Measurements from ENCODE around the gene PSMA1. TPM values are rescaled to one million over a fixed set of nuclear protein-coding genes. Genes with fewer than 3 reads are reported as not detected.
A peak's percentile ranks its signal among the peaks of the same experiment; 100 is the strongest.
"Not testable (repeated sequence)": the region's sequence is repeated elsewhere in the genome, so short reads cannot be mapped to it uniquely, and the experiment has no call there.

Gene PSMA1
- polyA plus RNA-seq (ENCODE audit: insufficient read length in 3 of 3) = 100 to 1,000 TPM; 185 to 201 (median 186) TPM

DNA sequence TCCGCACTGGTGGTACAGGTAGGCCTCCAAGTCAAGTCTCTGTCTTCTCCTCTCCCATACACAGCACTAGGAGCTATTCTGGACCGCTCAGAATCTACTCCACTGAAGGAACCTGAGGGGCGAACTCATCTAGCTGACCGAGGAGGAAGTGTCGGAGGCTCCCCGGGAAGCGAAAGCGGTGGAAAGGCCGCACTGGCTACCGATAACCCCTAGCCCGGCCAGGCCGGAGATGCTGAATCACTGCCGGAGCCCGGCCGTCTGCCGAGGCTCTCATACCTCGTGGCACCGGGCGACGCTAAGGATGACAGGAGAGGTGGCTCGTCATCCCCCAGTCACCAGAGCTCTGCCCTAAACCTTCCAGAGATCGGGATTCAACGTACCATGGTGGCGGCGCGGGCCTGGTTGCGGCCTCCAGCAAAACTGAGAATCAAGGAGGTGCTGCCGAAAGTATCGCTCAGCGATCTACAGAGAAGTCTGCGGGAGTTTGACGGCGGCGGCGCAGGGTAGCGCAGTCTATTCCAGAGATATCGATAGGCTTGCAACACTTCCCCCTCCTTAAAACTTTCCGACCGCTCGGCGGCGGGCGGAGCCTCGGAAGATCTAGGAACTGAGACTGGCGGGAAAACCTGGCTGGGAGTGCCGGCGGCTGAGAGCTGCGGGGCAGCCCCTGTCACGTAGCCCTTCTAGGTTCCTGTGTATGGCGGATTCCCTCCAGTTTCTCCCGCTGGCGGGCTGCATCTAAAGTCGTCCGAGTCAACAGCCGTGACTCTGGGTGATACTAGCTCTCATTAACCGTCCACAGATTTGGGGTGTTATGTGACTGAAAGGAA, at the start of gene PSMA1:
Gene PSMA1 (minus strand): TSS at position 470 of the 830 bp plus-strand sequence. CDS start 87 bp downstream, at position 383.
- DNase-seq (ENCODE audit: low read depth in 3 of 3, low spot score in 2 of 3) = peak; percentile 82 to 89 (median 83)

DNA sequence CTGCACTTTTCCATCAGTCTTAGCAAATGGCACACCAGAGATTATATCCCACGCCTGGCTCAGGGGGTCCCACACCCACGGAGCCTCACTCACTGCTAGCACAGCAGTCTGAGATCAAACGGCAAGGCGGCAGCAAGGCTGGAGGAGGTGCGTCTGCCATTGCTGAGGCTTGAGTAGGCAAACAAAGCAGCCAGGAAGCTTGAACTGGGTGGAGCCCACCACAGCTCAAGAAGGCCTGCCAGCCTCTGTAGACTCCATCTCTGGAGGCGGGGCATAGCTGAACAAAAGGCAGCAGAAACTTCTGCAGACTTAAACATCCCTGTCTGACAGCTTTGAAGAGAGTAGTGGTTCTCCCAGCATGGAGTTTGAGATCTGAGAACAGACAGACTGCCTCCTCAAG, 49.3 kb upstream of the PSMA1 start:
- not testable (repeated sequence) for DNase-seq (ENCODE audit: low read depth in 3 of 3, low spot score in 2 of 3)

DNA sequence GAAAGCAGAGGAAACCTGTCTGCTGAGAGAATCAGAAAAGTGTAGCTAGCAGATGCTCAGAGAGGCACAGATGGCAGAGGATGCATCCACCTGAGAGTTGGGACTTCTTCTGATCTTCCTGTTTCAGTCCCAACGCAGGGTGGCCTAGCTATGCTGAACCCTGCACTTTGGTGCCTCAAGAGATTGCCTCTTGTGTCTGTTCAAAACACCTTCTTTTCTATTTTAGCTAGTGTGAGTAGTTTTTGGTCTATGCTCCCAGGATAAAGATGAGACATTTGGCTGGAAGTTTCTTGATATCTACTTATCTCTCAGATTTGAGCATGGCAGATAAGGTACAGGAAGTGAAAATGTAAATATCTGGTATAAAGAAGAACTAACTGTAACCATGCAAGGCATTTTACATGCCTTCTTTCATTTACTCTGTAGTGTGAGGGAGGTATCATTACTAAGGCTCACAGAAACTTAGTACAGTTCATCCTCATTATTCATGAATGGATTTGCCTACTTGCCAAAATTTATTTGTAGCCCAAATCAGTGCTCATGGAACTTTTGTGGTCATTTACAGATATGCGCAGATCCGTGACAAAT, 47.0 kb upstream of the PSMA1 start:
- no peak for DNase-seq (ENCODE audit: low read depth in 3 of 3, low spot score in 2 of 3)

DNA sequence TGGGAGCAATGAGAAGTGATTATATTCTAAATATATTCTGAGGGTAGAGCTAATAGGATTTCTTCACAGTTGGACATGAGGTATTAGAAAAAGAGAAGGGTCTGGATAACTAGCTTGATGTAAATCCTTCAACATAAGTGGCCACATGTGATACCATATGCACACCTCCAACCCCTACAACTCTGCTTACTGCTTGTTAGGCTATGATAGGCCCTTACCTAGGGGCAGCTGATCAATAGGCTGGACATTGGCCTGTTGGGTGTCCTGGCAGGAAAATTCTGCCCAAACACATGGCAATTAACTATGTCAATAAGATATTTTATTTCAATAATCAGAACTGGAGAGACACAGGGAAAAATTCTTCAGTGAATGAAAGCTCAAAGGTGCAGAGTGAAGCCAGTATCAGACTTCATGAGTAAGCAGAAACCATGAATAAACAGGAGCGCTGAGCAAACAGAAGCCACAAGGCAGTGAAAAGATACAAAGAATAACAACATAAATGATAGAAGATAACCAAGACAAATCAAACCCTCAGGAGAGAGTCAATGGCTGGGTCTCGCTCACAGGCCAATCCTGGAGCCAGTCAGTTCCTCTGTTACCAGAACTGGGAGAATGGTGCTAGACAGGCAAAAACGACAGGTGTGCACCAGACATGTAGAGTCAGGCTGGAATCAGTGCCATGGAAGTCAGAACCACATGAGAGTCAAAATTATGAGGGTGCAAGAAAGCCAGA, 46.3 kb upstream of the PSMA1 start:
- DNase-seq (ENCODE audit: low read depth in 3 of 3, low spot score in 2 of 3) = no peak

DNA sequence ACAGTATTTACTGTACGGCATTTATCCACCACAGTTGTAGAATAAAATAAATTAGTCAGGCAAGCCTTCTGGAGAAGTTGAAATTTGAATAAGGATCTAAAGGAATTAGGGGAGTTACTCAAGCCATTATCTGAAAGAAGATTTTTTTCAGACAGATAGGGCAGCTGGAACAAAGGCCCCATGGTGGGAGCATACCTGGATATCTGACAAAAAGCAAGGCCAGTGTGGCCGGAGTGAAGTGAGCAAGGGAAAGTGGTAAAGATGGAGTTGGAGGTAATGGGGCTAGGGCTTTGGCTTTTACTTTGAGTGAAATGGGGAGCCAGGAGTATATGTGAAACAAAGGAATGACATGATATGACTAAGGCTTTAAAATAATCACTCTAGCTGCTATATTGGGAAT, 45.7 kb upstream of the PSMA1 start:
- DNase-seq (ENCODE audit: low read depth in 3 of 3, low spot score in 2 of 3) = no peak

DNA sequence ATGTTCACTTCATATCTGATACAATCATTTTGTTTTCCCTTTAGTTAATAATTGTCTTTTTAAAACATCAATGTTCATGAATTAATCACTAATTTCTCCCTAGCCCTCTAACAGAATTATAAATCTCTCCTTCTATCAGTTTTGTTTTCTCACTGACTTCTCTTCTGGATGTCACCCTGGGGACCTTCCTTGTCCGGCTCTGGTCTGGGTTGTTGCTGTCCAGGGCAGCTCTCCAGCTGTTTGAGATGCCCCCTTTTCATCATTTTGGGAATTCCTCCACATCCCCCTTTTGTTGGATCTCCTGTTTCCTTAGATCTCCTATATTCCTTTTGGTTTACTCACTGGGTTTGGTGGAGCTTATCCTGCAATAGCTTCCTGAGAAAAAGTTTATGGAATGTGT, 35.6 kb upstream of the PSMA1 start:
- DNase-seq (ENCODE audit: low read depth in 3 of 3, low spot score in 2 of 3) = no peak

DNA sequence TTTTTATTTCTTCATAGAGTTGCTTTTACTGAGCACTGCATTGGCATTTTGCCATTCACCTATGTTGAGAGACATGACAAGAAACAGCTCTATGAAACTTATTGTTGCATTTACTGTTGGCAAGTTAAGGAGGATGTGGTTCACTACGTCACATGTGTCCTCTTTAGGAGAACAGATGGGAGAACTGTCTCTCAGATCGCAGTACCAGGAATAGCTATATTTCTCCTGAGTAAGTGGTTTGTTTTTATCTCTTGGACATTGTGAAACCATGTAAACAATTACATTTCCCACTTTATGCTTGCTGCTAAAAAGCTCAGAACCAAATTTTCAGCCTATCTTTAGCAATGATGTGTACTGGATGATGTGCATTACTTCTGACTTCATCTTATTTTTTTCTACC, 34.8 kb upstream of the PSMA1 start:
- no peak for DNase-seq (ENCODE audit: low read depth in 3 of 3, low spot score in 2 of 3)

DNA sequence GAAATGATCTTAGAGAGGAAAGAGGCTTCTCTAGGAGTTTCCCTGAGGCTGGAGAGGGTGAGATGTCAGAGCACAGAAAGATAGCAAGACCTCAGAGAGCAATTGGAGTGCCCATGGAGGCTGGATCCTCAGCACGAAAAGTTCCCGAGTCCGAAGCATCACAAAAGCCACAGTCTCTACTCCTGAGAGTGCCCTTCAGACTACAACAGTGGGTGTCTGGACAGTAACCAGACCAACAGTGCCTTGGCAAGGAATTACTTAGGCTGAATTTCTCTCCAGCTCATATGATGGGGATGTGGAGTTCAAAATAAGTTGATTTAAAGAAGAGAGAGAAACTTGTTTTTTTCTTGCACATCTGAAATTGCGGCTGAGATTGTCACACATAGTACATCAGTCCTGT, 31.9 kb upstream of the PSMA1 start:
- no peak for DNase-seq (ENCODE audit: low read depth in 3 of 3, low spot score in 2 of 3)

DNA sequence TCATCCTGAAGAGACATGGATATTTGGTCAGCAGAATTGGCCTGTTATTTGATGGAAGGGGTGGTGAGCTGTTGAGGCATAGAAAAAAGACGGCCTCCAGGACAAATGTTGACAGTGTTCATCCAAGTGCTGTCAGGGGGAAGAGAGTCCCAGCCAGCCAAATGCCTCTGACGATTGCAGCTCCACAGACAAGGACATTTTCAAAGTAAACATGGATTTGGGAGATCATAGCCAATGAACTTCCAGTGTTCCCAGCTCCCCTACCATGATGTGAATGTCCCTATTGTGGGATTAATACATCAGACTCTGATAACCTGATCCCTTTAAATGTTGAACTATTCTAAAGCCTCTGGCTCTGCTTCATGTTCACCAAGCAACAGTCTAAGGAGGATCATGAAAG, 31.2 kb upstream of the PSMA1 start:
- no peak for DNase-seq (ENCODE audit: low read depth in 3 of 3, low spot score in 2 of 3)

DNA sequence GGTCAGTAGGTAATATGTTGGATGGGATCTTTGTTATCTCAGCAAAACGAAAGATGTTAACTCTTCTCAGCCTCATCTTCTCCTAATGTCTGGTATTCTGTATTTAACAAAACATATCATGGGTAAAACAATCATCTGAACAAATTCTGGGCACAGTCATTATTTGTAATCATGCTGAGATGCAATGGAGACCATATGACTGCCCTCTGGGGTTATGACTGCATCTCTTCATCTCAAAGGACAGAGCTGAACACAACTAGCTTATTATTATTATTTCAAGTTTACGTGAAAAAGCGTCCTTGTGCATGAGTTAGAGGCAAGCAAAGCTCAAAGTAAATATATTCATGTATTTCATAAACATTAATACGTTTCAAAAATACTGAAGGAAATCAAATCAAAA, 29.7 kb upstream of the PSMA1 start:
- no peak for DNase-seq (ENCODE audit: low read depth in 3 of 3, low spot score in 2 of 3)

DNA sequence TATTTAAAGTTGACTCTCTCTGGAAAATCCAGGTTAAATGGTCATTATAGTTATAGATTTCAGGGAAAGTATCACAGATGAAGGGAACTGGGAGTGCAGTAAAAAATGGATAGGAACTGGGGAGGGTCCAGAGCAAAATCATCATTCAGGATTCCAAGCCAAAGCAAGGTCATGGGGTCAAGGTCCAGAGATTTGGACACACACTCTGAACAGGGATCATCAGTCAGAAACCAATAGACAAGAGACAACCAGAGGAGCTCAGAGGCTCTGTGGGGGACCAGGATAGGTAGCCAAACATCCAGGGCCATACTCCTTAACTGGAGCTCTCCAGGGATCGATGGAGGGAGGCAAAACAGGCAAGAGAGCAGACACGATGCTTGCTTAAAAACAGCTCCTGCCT, 27.3 kb upstream of the PSMA1 start:
- DNase-seq (ENCODE audit: low read depth in 3 of 3, low spot score in 2 of 3) = no peak

DNA sequence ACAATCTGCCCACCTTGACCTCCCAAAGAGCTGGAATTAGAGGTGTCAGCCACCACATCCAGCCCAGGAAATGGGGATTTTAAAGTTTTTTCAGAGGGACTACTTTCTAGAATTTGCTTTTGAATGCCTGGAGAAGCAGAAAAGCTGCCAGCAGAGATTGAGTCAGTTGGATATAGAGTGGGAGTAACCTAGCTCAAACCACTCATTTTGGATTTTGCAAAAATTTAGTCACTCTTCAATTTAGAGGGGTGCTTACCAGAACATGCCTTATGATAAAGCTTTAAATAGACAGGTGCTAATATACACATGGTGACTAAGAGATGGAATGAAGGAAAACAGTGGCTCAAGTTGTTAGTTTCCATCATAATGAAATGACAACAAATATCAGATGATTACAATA, 26.5 kb upstream of the PSMA1 start:
- DNase-seq (ENCODE audit: low read depth in 3 of 3, low spot score in 2 of 3) = no peak

DNA sequence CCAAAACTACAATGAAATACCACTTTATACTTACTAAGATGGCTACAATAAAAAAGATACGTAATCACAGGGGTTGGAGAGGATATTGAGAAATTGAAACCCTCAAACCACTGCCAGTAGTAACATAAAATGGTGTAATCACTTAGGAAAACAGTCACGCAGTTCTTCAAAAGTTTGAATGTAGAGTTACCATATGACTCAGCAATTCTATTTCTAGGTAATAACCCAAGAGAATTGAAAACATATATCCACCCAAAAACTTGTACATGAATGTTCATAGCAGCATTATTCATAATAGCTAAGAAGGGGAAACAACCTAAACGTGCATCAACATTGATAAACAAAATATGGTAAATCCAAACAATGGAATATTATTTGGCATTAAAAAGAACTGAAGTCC, 24.4 kb upstream of the PSMA1 start:
- DNase-seq (ENCODE audit: low read depth in 3 of 3, low spot score in 2 of 3) = no peak

DNA sequence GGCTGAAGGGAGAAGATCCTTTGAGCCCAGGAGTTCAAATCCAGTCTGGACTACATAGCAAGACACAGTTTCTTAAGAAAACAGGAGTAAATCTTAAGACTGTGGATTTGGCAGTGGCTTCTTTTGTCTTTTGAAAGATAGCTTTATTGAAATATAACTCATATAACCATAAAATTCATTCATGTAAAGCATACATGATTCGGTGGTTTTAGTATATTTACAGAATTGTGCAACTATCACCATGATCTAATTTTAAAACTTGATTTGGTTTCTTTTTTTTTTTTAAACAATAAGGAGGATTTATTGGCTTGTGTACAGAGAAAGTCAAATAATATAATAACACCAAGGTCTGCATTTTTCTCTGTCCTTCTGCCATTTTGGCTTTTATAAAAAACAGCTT, 23.1 kb upstream of the PSMA1 start:
- DNase-seq (ENCODE audit: low read depth in 3 of 3, low spot score in 2 of 3) = no peak

DNA sequence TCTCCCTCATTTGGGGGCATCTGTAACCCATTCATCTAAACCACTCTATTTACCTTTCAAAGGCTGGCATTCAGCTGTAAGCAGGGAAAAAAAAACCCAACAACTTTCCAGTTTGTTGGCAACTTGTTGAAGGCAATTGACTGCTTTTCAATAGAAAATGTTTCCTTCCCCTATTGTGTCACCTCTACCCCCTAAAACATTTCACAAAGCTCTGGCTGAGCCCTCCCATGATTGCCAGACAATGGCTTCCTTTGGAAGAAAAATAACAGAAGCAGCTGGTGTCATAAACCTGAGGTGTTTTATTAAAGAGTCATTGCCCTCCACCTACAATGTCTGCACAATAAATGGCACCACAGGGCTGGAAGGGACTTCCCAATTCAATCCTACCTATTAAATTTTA, 22.1 kb upstream of the PSMA1 start:
- DNase-seq (ENCODE audit: low read depth in 3 of 3, low spot score in 2 of 3) = no peak

DNA sequence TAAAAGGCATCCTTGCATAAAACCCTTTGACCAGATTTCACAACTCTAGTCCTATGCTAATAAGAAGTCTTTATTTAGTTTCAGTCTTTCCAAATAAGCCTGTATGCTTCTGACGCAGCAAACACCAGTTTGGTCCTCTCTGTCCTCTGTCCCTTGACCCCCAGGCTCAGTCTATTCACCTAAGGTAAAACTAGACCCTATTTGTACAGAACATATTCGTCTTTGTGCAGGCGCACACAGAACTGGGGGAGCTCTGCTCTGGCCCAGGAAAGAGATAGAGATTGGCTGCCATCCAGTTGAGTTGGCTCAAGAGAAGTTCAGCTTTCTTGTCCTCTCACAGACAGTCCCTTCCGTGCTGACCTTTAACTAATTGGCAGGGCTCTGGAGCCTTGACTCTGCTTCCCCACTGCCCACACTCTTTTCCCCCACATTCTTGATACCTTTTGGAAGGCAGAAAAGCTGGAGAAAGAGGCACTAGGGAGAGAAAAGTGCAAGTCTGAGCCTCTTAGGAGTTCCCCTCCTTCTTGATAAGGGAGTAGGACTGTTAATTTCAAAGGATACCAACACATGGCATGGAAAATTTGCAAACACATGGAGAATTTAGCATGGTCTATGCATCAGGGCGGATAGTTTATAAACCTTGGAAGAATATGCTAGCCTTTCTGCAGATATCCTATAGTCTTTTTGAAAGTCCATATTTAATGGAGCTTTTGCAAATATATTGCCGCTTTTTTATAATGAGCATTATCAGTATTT, 21.2 kb upstream of the PSMA1 start:
- DNase-seq (ENCODE audit: low read depth in 3 of 3, low spot score in 2 of 3) = no peak

DNA sequence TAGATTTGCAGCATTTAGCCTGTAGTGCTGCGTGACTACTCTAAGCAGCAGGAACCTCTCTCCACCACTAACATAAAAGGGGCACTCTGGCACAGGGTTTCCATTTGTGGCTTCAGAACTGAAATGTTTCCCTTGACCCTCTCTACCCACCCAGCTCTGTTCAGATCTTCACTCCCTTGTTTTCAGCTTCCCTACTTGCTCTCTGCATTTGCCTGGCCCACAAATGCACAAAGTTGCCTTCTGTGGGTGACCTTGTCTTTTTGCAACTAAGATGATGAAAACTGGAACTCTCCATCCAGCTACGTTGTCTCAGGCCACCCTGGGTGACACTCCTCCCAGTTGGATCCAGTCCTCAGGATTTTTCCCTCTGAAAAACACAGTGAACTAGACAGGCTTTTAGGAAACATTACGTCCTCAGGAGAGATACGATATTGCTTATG, 19.8 kb upstream of the PSMA1 start:
- DNase-seq (ENCODE audit: low read depth in 3 of 3, low spot score in 2 of 3) = no peak

DNA sequence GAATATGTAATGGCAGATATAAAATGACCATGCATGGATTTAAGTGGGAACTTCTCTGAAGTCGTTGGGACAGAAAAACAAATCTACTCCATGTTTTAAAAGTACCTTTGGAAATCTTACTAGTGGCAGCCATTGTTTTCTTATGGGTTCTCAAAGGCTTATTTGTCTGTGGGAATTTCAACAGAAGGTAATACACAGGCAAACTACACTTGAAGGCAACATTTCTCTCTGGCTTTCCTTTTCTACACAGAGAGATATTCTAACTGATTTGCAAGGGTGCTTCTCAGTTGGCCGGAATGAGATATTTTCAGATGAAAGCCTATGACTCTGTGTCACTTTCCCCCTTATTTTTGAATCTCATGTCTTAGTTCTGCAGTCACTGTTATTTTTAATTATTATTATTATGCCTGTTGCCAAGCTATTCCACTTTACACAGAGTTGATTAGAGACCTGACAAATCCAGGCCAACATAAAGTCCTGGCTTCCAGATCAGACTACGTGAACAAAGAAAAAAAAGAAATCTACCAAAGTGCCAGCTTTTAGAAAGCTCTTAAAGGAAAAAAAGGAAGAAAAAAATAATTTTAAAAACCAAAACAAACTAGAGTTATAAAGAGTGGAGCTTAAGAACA, 18.9 kb upstream of the PSMA1 start:
- DNase-seq (ENCODE audit: low read depth in 3 of 3, low spot score in 2 of 3) = no peak

DNA sequence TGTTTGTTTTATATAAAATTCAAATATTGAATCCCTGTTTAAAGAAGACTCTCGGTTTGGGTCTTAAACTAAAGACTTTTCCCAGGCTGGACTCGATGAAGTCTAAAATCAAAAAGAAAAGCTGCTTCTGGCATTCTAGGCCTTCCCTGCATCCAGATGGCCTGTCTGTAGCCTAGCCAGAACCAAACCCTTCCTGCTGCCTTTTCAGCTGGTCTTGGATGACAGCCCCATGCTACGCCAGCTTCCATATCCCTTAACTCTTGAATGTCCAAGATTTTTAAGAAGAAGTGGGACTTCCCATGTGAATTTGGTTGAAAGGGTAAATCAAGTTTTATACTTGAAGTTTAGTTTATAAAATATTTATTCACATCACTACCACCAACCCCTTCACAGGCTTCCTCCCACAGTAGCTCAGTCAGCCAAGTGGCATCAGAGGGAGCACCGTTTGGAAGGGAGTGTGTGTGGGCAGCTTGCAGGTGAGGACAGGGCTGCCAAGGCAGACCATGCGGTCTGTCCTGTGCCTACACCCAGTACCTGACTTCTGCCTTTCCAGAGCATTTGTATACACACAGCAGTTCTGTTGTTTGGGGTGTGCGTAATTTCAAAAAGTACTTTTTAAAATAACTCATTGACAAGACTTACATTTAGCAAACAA, 18.2 kb upstream of the PSMA1 start:
- no peak for DNase-seq (ENCODE audit: low read depth in 3 of 3, low spot score in 2 of 3)

DNA sequence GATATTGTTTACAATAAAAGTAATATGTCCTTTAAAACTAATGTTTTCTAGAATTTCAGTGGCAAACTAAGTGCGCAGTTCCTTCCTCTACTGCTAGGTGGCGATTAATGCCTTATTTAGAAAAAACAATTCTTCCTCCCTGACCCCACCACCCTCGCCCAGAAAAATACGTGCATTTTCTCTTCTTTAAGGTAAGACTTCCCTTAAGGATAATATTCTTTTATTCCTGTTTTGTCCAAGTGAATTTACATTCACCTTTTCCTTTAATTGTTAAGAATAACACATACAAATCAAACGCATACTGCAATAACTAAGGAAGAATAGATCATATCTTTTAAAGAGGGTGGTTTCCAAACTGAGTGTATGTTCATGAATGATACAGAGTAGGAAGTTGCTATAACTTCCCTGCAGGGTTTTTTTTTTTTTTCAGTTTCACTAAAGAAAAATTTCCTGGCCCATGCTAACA, 17.0 kb upstream of the PSMA1 start:
- no peak for DNase-seq (ENCODE audit: low read depth in 3 of 3, low spot score in 2 of 3)
